ENCODE data around the gene APOA4. TPM values are rescaled to one million over a fixed set of nuclear protein-coding genes. Genes with fewer than 3 reads are reported as not detected.
A peak's percentile ranks its signal among the peaks of the same experiment; 100 is the strongest.

Gene APOA4
- polyA plus RNA-seq, 1 donor from 2014 or later: not detected

GRCh38 chr11:116786326-116786725, 36.8 kb downstream of the APOA4 start:
- Histone ChIP-seq H3K36me3 (ENCODE audit: insufficient read depth, low read length) (no peaks in the 10 kb centered on the region), H3K79me2 (replicated peaks; ENCODE audit: insufficient read depth, low read length) (peaks cover 12% of the 10 kb centered on the region), H3K27ac (ENCODE audit: low read length) (no peak overlapping the region), H3K4me3 (ENCODE audit: low read length) (peak overlapping the region; percentile 91), H4K20me1 (ENCODE audit: insufficient read depth) (no peaks in the 10 kb centered on the region), H2AFZ (ENCODE audit: low read depth, low read length) (no peak overlapping the region), H3K4me2 (ENCODE audit: low read length) (no peak overlapping the region), H3K9me3 (ENCODE audit: low read length) (no peaks in the 10 kb centered on the region), H3K27me3 (ENCODE audit: insufficient read depth, low read depth, low read length) (no peaks in the 10 kb centered on the region), H3F3A (ENCODE audit: insufficient read depth, low read length, poor library complexity, severe bottlenecking) (no peaks in the 10 kb centered on the region), H3K9ac (ENCODE audit: low read length) (no peak overlapping the region), H3K9me2 (ENCODE audit: insufficient read depth, low read length) (no peaks in the 10 kb centered on the region)
- TF ChIP-seq POLR2AphosphoS5 (IDR thresholded peaks at IDR 0.05) (no peak), MXI1 (conservative IDR thresholded peaks at IDR 0.05; ENCODE audit: poor library complexity, severe bottlenecking) (no peak), EZH2 (IDR thresholded peaks at IDR 0.05; ENCODE audit: borderline replicate concordance, insufficient read depth, low read length, poor library complexity, severe bottlenecking) (no peak), SMC3 (conservative IDR thresholded peaks at IDR 0.05; ENCODE audit: poor library complexity) (no peak), RAD21 (conservative IDR thresholded peaks at IDR 0.05) (no peak), TAF1 (IDR thresholded peaks at IDR 0.05; ENCODE audit: low read depth) (no peak), EP300 (conservative IDR thresholded peaks at IDR 0.05; ENCODE audit: poor library complexity, severe bottlenecking) (no peak), CTCF (IDR thresholded peaks at IDR 0.05; ENCODE audit: poor library complexity, severe bottlenecking) (no peak), REST (IDR thresholded peaks at IDR 0.05; ENCODE audit: borderline replicate concordance) (no peak)

- no peak for TF ChIP-seq EP300 (conservative IDR thresholded peaks at IDR 0.05; ENCODE audit: poor library complexity, severe bottlenecking)
- TF ChIP-seq SMC3 (conservative IDR thresholded peaks at IDR 0.05; ENCODE audit: poor library complexity): no peak
- no peak for TF ChIP-seq REST (IDR thresholded peaks at IDR 0.05; ENCODE audit: borderline replicate concordance)
- TF ChIP-seq CTCF (IDR thresholded peaks at IDR 0.05; ENCODE audit: poor library complexity, severe bottlenecking): no peak
- Histone ChIP-seq H4K20me1 (ENCODE audit: insufficient read depth) (no peaks in the 10 kb centered on the region), H2AFZ (ENCODE audit: low read depth, low read length) (no peak overlapping the region), H3K36me3 (ENCODE audit: insufficient read depth, low read length) (no peaks in the 10 kb centered on the region), H3K9me3 (ENCODE audit: low read length) (no peaks in the 10 kb centered on the region), H3K4me3 (ENCODE audit: low read length) (no peak overlapping the region), H3K9me2 (ENCODE audit: insufficient read depth, low read length) (no peaks in the 10 kb centered on the region), H3F3A (ENCODE audit: insufficient read depth, low read length, poor library complexity, severe bottlenecking) (no peaks in the 10 kb centered on the region), H3K4me2 (ENCODE audit: low read length) (no peak overlapping the region), H3K79me2 (replicated peaks; ENCODE audit: insufficient read depth, low read length) (peaks cover 12% of the 10 kb centered on the region), H3K27me3 (ENCODE audit: insufficient read depth, low read depth, low read length) (no peaks in the 10 kb centered on the region), H3K9ac (ENCODE audit: low read length) (no peak overlapping the region), H3K27ac (ENCODE audit: low read length) (no peak overlapping the region)
These were observed 40.4 kb downstream of the APOA4 start for GRCh38 chr11:116782728-116783127.
